Measurements from ENCODE around the gene DSCAM. TPM values are rescaled to one million over a fixed set of nuclear protein-coding genes. Genes with fewer than 3 reads are reported as not detected.

The DSCAM gene
- total RNA-seq, 1 experiment from 2014 or later: not detected

GRCh38 chr21:40707656-40708244 lies 139.2 kb downstream of the DSCAM start:
- no peak for DNase-seq (ENCODE audit: low spot score)

GRCh38 chr21:40706806-40707655 lies 139.9 kb downstream of the DSCAM start:
- no peak for DNase-seq (ENCODE audit: low spot score)

- no peak for DNase-seq (ENCODE audit: low spot score)
Measured at GRCh38 chr21:40706176-40706575, 140.8 kb downstream of the DSCAM start.

GRCh38 chr21:40704141-40704540 lies 142.8 kb downstream of the DSCAM start:
- no peak for DNase-seq (ENCODE audit: low spot score)

- DNase-seq (ENCODE audit: low spot score): no peak
Measured at GRCh38 chr21:40699366-40699765, 147.6 kb downstream of the DSCAM start.

GRCh38 chr21:40696246-40696645 lies 150.7 kb downstream of the DSCAM start:
- DNase-seq (ENCODE audit: low spot score): no peak

GRCh38 chr21:40689840-40690360 lies 157.1 kb downstream of the DSCAM start:
- DNase-seq (ENCODE audit: low spot score): no peak

- no peak for DNase-seq (ENCODE audit: low spot score)
Measured at GRCh38 chr21:40689217-40689616, 157.7 kb downstream of the DSCAM start.

GRCh38 chr21:40688106-40688864 lies 158.7 kb downstream of the DSCAM start:
- no peak for DNase-seq (ENCODE audit: low spot score)

GRCh38 chr21:40687625-40688024 lies 159.3 kb downstream of the DSCAM start:
- no peak for DNase-seq (ENCODE audit: low spot score)

GRCh38 chr21:40686526-40686925 lies 160.4 kb downstream of the DSCAM start:
- no peak for DNase-seq (ENCODE audit: low spot score)

GRCh38 chr21:40685141-40685540 lies 161.8 kb downstream of the DSCAM start:
- no peak for DNase-seq (ENCODE audit: low spot score)

- DNase-seq (ENCODE audit: low spot score): no peak
Measured at GRCh38 chr21:40684726-40685125, 162.2 kb downstream of the DSCAM start.

GRCh38 chr21:40683349-40683748 lies 163.6 kb downstream of the DSCAM start:
- DNase-seq (ENCODE audit: low spot score): no peak

GRCh38 chr21:40681164-40681859 lies 165.6 kb downstream of the DSCAM start:
- no peak for DNase-seq (ENCODE audit: low spot score)

- DNase-seq (ENCODE audit: low spot score): no peak
Measured at GRCh38 chr21:40680311-40680710, 166.6 kb downstream of the DSCAM start.

- DNase-seq (ENCODE audit: low spot score): no peak
Measured at GRCh38 chr21:40678681-40679284, 168.2 kb downstream of the DSCAM start.

- no peak for DNase-seq (ENCODE audit: low spot score)
Measured at GRCh38 chr21:40675017-40675416, 171.9 kb downstream of the DSCAM start.

- DNase-seq (ENCODE audit: low spot score): no peak
Measured at GRCh38 chr21:40672602-40673001, 174.4 kb downstream of the DSCAM start.

GRCh38 chr21:40671716-40672115 lies 175.2 kb downstream of the DSCAM start:
- DNase-seq (ENCODE audit: low spot score): no peak

- DNase-seq (ENCODE audit: low spot score): no peak
Measured at GRCh38 chr21:40668555-40669275, 178.2 kb downstream of the DSCAM start.

All from A172 (cell line).